ENCODE results near the gene TCAIM.
"Not testable (repeated sequence)": the region's sequence is repeated elsewhere in the genome, so short reads cannot be mapped to it uniquely, and the experiment has no call there.

TCAIM gene

GRCh38 chr3:44414517-44415090 is 76.0 kb downstream of the TCAIM start:
- in situ Hi-C loops (cut with MboI; ENCODE audit: low sequenced_read_pairs): no loop called here

DNA sequence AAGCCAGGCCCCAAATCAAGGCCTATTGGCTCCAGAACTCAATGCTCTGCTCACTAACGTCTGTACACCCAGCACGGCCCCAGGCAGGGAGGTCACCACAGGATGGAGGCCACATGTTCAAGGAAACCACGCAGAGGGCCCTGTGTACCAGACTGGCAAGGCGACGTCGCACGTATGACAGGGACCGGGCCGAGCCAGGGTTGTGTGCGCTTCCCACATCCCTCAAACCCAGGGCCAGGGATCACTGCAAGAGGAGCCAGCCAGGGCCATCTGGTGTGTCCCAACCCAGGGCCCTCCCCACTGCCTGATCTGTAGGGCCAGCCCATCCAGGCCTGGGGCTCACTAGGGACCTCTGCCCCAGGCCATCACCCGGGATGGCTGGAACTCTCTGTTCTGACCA is 76.9 kb downstream of the TCAIM start:
- in situ Hi-C loops (cut with MboI; ENCODE audit: low sequenced_read_pairs): no loop called here

DNA sequence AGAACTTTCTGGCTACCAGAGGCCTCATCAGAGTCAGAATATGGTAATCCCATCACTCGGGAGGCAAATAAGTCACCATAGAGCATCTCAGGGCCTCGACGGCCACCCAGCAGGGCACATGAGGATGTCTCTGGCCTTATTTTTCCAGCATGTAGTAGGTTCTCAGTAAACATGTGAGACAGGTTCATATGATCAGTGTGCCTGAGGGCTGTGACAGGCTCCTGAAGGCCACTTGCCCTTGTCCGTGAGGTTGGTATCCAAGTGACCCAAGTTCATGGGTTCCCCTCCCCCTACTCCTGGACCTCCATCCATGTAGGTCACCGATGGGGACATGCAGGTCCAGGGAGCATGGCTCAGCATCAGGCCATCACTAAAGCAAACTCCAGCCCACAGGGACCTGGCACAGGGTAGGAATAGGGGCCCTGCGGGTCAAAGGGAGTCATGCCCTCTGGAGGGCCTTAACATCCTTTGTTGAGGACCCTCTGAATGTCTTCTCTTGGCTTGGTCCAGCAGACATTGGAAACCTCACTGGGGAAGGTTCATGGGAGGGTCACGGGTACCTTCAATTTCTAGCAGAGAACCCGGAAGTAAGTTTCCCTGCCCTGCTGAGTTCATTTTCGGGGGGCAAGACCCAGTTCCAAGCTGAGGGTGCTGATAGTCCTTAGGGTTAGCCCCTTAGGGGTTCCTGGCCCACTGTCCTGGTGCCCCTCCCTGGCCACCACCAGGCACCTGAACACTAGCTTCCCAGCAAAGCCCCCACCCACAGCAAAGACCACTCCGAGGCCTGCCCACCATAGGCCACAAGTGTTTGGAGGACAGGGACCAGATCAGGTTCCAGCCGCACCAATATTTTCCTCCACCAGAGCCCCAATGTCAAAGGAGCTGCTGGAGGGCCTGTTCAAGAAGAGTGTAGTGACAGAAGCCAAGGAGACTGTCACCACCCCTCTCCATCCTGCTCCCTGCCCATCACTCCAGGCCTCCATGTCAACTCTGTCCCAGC is 77.8 kb downstream of the TCAIM start:
- in situ Hi-C loops (cut with MboI; ENCODE audit: low sequenced_read_pairs): no loop called here

DNA sequence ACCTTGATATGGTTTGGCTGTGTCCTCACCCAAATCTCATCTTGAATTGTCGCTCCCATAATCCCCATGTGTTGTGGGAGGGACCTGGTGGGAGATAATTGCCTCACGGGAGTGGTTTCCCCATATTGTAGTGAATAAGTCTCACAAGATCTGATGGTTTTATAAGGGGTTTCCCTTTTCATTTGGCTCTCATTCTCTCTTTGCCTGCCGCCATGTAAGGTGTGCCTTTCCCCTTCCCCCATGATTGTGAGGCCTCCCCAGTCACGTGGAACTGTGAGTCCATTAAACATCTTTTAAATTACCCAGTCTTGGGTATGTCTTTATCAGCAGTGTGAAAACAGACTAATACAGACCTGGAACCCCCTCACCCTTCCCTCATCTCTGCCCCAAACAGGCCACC is 79.6 kb downstream of the TCAIM start:
- in situ Hi-C loops (cut with MboI; ENCODE audit: low sequenced_read_pairs): not testable (repeated sequence)

DNA sequence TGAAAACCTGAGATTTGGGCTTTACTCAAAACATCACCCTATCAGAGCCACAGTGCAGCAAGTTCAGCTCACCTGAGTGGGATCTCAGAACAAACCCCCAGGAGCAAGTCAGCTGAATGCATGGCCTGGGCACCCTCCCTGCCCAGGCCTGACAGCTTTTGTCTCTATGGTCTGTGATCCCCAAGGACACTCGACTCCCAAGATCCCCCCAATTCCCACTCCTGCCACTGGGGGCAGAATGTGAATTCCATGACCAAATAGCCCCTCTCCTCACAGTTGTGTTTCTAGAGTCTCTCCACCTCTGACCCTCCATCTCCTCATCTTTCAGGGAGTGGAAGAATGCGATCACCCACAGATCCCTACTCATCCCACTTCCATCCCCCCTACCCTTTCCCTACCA is 80.0 kb downstream of the TCAIM start:
- in situ Hi-C loops (cut with MboI; ENCODE audit: low sequenced_read_pairs): no loop called here

DNA sequence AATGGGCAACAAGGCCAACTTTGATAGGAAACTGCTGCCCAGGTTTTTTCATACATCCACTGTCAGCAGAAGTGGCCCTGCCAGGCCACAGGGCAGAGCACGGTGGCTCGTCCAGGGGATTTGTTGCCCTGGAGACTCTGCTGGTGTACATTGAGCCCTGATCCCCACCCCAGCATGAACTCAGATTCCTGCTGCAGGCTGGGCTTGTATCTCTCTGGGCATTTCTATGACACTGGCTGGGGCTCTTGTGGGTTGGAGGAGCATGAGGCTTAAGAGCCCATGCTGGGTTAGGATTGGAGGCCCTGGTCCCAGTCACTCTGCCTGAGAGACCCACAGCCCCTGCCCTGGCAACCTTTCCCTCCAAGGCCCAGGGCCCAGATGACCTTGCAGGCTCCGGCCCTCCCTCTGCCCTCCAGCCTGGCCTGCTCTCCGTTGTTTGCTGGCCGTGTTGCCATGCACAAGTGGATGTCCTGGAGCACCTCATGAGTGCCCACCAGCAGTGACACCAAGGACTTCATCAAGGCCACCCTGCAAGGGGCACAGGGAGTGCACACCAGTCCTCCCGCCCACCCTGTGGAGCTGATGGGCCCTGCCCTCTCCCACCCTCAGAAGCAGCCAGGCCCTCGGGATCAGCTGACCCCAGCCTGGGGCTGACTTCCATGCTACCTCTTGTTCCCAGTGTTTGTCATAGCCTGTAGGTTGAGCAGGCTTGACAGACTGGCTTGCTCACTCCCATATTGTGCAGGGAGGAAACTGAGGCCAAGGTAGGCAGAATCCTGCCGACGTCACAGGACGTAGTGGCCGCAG is 80.8 kb downstream of the TCAIM start:
- in situ Hi-C loops (cut with MboI; ENCODE audit: low sequenced_read_pairs): no loop called here

DNA sequence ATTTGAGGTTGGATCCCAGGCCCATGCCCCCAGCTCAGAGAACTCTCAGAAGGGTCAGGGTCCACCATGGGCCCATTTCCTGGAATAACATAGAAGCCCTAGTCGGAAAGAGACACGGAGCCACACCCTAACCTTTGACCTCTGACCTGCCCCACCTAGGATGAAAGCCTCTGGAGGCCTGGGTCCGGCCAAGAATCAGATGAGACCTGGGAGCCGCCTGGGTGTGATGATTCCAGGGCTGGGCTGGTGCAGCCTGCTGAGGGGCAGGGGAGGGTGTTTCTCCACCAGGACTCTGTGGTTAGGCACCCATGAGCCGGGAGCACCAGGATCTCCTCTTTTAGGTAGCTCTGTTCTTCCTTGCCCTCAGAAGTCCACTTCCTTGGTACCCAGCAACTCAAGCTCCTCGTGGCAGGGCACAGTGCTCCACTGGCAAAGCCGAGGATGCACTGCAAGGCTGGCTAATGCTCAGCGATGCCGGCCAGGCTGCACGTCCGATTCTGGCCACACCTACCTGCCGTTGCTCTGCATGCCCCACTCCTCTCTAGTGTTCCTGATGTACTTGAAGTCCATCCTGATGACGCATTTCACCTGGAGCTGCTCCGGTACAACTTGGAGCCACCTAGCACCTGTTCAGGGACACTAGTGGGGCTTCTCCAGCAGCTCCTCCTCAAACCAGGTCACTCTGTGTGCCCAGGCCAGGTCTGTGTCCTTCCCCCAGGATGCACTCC is 81.5 kb downstream of the TCAIM start:
- in situ Hi-C loops (cut with MboI; ENCODE audit: low sequenced_read_pairs): no loop called here

DNA sequence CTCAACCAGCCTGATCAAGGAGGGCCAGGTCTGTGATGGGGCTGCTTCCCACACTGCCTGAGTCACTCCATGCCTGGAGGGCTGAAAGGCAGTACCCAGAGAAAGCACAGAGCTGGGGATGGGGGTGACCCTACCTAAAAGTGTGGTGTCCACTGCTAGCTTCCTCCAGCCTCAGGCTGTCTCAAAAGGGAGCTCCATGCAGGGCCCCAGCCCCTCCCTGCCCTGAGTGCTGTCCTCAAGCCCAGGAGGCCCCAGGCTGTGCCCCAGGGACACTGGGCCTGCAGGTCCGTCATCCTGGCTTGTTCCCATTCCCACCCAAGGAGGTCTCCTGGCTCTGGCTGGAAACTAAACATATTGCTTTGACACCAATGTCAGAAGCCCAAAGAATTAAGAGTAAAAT is 82.1 kb downstream of the TCAIM start:
- in situ Hi-C loops (cut with MboI; ENCODE audit: low sequenced_read_pairs): no loop called here

- in situ Hi-C loops (cut with MboI; ENCODE audit: low sequenced_read_pairs): no loop called here
These were observed 82.7 kb downstream of the TCAIM start for GRCh38 chr3:44421280-44421679.

DNA sequence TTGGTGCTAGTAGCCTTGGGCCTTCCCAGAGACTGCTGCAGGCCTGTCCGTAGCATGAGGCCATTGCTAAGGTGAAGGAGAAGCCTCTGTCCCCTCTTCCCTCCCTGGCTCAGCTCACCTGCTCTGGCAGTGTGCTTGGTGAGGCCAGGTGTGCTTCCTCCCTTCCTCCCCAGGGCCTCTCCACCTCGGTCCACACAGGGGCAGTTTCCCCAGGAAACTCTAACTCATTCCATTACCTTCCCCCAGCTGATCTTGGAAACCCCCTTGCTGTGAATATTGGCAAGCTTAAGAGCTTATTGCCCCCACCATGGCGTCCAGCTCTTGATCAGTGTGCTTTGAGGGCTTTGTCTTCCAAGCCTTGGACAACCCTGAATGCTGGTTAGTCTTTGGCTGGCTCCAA is 86.2 kb downstream of the TCAIM start:
- in situ Hi-C loops (cut with MboI; ENCODE audit: low sequenced_read_pairs): no loop called here

DNA sequence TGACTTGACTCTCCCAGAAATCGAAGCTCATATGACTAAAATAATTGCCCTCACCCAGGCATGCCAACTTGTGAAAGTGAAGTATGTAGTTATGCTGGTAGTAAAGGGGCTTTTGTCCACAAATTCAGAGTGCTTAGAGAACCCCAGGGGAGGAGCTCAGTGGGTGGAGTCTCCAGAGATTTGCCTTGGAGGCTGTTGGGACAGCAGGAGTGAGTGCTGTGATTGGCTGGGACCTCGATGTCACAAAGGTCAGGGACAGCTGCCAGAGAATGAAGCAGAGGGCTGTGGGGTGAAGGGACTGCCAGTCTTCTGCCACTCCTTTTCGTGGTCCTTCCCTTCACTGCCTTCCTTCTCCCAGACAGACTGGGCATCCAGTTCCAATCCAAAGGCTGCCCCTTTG is 89.1 kb downstream of the TCAIM start:
- in situ Hi-C loops (cut with MboI; ENCODE audit: low sequenced_read_pairs): no loop called here

GRCh38 chr3:44428910-44429309 is 90.3 kb downstream of the TCAIM start:
- in situ Hi-C loops (cut with MboI; ENCODE audit: low sequenced_read_pairs): no loop called here

DNA sequence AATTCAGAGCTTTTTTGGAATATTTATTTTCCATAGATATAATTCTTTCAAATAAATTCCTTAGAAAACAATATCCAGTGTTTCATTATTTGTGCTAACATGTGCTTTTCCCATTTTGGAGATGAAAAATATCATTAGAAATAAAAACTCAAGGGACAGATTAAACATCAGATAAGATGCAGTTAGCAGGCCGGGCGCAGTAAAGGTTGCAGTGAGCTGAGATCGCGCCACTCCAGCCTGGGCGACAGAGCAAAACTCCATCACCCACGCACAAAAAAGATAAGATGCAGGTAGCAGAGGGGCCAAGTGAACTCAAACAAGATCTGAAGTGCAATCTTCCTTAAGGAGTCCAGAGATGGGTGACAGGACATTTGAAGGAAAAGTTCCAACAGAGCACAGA is 90.9 kb downstream of the TCAIM start:
- in situ Hi-C loops (cut with MboI; ENCODE audit: low sequenced_read_pairs): no loop called here

- in situ Hi-C loops (cut with MboI; ENCODE audit: low sequenced_read_pairs): no loop called here
These were observed 91.9 kb downstream of the TCAIM start for GRCh38 chr3:44430466-44430865.

DNA sequence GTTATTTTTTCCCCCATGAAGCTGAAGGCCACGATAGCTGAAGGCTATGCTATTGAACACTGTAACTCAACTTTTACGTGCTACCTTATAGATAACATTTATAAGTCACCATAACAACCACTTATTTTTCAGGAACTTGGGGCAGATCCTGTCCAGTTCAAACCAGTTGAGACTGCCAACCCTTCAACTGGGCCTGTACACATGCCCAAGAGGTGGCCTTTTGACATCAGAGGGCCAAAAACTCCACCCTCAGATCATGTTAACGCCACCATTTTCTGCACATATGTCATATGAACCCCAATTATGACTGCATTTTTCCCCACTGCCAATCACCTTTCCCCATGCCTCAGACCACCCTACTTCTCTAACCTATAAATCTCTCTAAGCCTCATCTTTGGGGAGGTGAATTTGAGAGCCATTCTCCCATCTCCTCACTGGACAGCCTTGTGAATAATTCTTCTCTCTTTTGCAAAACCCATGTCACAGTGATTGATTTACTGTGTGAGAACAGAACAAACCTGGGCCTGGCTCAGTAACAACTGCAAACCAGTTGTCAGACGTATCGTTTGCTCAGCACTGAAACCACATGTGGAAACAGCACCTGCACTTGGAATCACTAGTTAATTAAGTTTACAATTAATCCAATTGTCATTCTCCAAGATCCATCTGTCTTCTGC is 96.4 kb downstream of the TCAIM start:
- in situ Hi-C loops (cut with MboI; ENCODE audit: low sequenced_read_pairs): no loop called here

- in situ Hi-C loops (cut with MboI; ENCODE audit: low sequenced_read_pairs): no loop called here
These were observed 97.6 kb downstream of the TCAIM start for GRCh38 chr3:44436181-44436580.

- in situ Hi-C loops (cut with MboI; ENCODE audit: low sequenced_read_pairs): no loop called here
These were observed 99.2 kb downstream of the TCAIM start for GRCh38 chr3:44437800-44438199.

GRCh38 chr3:44439499-44440295 is 101.1 kb downstream of the TCAIM start:
- in situ Hi-C loops (cut with MboI; ENCODE audit: low sequenced_read_pairs): no loop called here

DNA sequence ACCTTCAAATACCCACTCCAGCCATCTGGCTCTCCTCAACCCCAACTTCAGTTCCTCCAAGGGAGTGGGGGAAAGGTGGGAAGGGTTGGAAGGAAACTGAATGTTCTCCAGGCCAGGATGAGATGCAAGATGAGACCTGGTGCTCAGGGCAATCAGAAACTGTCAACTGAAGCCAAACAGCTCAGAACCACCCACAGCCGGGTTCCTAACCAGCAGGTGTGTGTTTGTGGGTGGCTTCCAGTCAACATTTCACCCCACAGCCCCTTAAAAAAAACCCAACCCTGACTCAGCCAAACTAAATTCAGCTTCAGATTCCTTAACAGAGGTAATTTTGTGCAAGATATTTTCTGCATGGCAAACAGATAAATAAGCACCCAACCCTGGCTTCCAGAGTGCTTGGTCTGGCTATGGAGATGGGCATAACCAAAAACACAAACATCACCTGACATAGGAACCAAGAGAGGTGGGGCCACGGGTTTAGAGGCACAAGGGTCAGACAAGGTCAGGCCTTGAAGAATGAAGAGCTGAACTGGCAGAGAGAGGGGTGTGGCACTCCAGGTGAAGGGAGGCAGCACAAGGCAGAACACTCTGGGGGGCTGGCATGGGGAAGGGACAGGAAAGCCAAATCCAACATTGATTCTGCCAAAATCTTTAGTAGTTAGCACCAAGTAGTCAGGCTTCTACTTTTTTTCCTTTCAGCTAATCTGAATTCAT is 104.2 kb downstream of the TCAIM start:
- in situ Hi-C loops (cut with MboI; ENCODE audit: low sequenced_read_pairs): no loop called here

All from hTERT RPE-1 (cell line).